ENCODE measurements around the gene NEDD9.
A peak's percentile ranks its signal among the peaks of the same experiment; 100 is the strongest.

The NEDD9 gene

GRCh38 chr6:11215773-11216172 lies 16.7 kb downstream of the NEDD9 start:
- H3K27me3 ChIP-seq (ENCODE audit: control insufficient read depth, insufficient read depth, low read length): no peaks in the 10 kb centered on the region
- peaks cover 78% of the 10 kb centered on the region for H3K4me1 ChIP-seq
- TF ChIP-seq, protein P1, sequence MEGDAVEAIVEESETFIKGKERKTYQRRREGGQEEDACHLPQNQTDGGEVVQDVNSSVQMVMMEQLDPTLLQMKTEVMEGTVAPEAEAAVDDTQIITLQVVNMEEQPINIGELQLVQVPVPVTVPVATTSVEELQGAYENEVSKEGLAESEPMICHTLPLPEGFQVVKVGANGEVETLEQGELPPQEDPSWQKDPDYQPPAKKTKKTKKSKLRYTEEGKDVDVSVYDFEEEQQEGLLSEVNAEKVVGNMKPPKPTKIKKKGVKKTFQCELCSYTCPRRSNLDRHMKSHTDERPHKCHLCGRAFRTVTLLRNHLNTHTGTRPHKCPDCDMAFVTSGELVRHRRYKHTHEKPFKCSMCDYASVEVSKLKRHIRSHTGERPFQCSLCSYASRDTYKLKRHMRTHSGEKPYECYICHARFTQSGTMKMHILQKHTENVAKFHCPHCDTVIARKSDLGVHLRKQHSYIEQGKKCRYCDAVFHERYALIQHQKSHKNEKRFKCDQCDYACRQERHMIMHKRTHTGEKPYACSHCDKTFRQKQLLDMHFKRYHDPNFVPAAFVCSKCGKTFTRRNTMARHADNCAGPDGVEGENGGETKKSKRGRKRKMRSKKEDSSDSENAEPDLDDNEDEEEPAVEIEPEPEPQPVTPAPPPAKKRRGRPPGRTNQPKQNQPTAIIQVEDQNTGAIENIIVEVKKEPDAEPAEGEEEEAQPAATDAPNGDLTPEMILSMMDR (IDR thresholded peaks at IDR 0.05): no peak
- no peak overlapping the region for H3K9ac ChIP-seq
- H3K9me3 ChIP-seq (ENCODE audit: control insufficient read depth, low read length): no peaks in the 10 kb centered on the region
- H3K4me3 ChIP-seq (ENCODE audit: low read depth, low read length): peak overlapping the region; percentile 41
- H2AFZ ChIP-seq: no peak overlapping the region
- peak overlapping the region; percentile 79 for H3K27ac ChIP-seq
- no peaks in the 10 kb centered on the region for H3K36me3 ChIP-seq (ENCODE audit: control insufficient read depth, insufficient read depth, low read length)
- H3K79me2 ChIP-seq: no peaks in the 10 kb centered on the region
- peak overlapping the region; percentile 69 for H3K4me2 ChIP-seq (ENCODE audit: low read length)

DNA sequence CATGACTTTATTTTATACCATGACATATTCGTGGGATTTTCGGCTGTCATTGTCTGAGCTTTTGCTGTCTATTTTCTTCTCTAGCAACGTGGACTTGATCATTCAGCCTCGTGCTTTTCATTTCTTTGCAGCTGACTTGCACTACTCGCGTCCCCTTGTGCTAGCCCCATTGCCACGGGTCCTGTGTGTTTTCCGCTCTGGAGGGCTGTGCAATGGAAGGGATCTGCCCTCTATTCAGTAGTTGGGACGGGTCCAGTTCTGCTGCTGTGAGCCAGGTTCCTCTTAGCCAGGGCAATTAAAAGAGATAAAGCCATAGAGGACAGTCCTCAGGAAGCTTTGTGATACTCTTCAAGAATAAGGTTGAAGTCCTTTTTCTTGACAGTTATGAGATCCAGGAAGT lies 17.6 kb downstream of the NEDD9 start:
- no peak overlapping the region for H3K9ac ChIP-seq
- H3K9me3 ChIP-seq (ENCODE audit: control insufficient read depth, low read length): no peaks in the 10 kb centered on the region
- H3K4me2 ChIP-seq (ENCODE audit: low read length): peak overlapping the region; percentile 69
- no peaks in the 10 kb centered on the region for H3K27me3 ChIP-seq (ENCODE audit: control insufficient read depth, insufficient read depth, low read length)
- peaks cover 74% of the 10 kb centered on the region for H3K4me1 ChIP-seq
- no peaks in the 10 kb centered on the region for H3K79me2 ChIP-seq
- no peaks in the 10 kb centered on the region for H3K36me3 ChIP-seq (ENCODE audit: control insufficient read depth, insufficient read depth, low read length)
- no peak overlapping the region for H2AFZ ChIP-seq
- TF ChIP-seq, protein P1 (IDR thresholded peaks at IDR 0.05): no peak
- H3K27ac ChIP-seq: peak overlapping the region; percentile 79
- H3K4me3 ChIP-seq (ENCODE audit: low read depth, low read length): peak overlapping the region; percentile 41

GRCh38 chr6:11214084-11214833 lies 18.2 kb downstream of the NEDD9 start:
- no peak overlapping the region for H3K9ac ChIP-seq

DNA sequence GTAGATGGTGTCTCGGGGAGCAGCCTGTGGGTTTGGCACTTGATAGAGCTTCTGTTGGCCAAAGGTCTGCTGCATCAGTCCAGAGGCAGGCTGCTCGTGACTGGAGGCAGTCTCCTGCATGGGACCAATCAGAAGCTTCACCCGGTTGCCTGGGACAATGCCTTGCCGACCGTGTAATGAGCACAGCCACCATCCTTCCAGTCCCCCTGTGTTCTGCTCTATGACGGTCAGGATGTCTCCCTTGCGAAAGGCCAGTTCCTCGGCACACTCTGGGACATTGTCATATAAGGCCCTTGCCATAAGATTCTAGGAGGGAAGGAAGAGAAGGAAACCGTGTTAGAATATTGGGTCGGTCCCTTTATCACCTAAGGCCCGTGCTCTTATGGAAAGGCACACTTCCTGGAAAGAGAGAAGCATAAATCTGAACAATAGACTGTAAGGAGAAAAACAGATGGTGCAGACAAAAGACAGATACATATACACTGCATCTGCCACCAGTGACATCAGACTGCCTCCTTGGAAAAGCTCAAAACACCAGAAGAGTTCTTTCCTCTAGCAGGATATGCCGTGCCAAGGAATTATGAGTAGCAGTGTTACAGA lies 18.9 kb downstream of the NEDD9 start:
- no peak overlapping the region for H3K4me2 ChIP-seq (ENCODE audit: low read length)
- H3K9me3 ChIP-seq (ENCODE audit: control insufficient read depth, low read length): no peaks in the 10 kb centered on the region
- peak overlapping the region; percentile 79 for H3K27ac ChIP-seq
- H2AFZ ChIP-seq: no peak overlapping the region
- peaks cover 62% of the 10 kb centered on the region for H3K4me1 ChIP-seq
- H3K4me3 ChIP-seq (ENCODE audit: low read depth, low read length): no peak overlapping the region
- no peak overlapping the region for H3K9ac ChIP-seq
- TF ChIP-seq, protein P1 (IDR thresholded peaks at IDR 0.05): no peak
- no peaks in the 10 kb centered on the region for H3K79me2 ChIP-seq
- H3K27me3 ChIP-seq (ENCODE audit: control insufficient read depth, insufficient read depth, low read length): no peaks in the 10 kb centered on the region
- H3K36me3 ChIP-seq (ENCODE audit: control insufficient read depth, insufficient read depth, low read length): no peaks in the 10 kb centered on the region

More at GRCh38 chr6:11214084-11214833, 18.2 kb downstream of the NEDD9 start:
- Histone ChIP-seq H3K4me2 (ENCODE audit: low read length) (no peak overlapping the region), H2AFZ (peak overlapping the region; percentile 55), H3K79me2 (no peaks in the 10 kb centered on the region), H3K27me3 (ENCODE audit: control insufficient read depth, insufficient read depth, low read length) (no peaks in the 10 kb centered on the region), H3K4me3 (ENCODE audit: low read depth, low read length) (no peak overlapping the region), H3K27ac (peak overlapping the region; percentile 79), H3K36me3 (ENCODE audit: control insufficient read depth, insufficient read depth, low read length) (no peaks in the 10 kb centered on the region), H3K4me1 (peaks cover 67% of the 10 kb centered on the region), H3K9me3 (ENCODE audit: control insufficient read depth, low read length) (no peaks in the 10 kb centered on the region)
- TF ChIP-seq, protein P1 (IDR thresholded peaks at IDR 0.05): no peak

Data from parathyroid adenoma (tissue), 2 donors.